G401.6 (cell line): Measurements from ENCODE around the gene ATOH1.

Source experiments
- FAIRE-seq: peaks from 2 replicates; lab custom pipeline; 2012; peaks lifted over from hg19 to GRCh38; lab: Jason Lieb, UNC

ATOH1 gene

GRCh38 chr4:93834249-93835066 lies 5.9 kb downstream of the ATOH1 start:
- FAIRE-seq, result no peak

GRCh38 chr4:93835929-93836328 lies 7.4 kb downstream of the ATOH1 start:
- no peak for FAIRE-seq

DNA sequence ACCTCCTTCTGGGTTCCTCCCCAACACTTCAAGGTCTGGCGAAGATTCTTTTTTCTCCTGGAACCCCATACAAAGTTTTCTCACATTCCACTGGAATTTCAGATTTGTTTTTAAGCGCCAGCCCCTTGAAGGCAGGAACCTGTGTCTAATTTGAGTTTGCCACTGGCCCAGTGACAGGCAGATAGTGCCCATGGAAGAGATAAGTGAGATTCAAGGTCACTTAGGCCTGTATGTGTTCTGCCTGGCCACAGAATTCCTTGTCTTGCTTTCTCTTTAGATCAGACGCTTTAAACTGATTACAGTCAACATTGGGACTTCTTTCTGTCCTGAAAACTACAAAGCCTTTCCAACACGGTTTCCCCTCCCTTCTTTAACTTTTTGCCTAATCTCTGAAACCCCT lies 11.2 kb downstream of the ATOH1 start:
- FAIRE-seq, result no peak

DNA sequence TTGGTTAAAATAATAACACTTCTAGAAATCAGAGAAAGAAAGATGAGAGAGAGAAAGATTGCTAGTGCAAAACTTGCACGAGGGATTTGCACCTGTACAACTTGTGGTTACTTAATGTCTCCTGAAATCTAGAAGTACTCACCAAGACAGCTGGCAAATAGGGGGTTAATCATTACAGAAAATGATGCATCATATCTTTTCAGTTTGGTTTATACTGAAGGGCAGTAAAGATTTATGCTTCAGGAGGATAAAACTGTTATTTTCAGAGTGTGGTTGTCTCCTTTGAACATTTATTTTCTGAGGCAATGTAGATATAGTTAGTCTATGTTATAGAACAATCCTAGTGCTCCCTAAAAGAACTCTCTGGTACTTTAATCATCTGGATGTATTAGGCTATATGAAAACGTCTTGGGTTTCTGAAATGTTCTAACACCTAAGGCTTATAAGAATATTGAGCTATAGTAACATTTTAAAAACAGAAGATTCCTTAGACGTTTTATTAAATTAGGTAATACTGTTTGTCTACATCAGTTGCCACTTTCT lies 13.3 kb downstream of the ATOH1 start:
- FAIRE-seq, result no peak

DNA sequence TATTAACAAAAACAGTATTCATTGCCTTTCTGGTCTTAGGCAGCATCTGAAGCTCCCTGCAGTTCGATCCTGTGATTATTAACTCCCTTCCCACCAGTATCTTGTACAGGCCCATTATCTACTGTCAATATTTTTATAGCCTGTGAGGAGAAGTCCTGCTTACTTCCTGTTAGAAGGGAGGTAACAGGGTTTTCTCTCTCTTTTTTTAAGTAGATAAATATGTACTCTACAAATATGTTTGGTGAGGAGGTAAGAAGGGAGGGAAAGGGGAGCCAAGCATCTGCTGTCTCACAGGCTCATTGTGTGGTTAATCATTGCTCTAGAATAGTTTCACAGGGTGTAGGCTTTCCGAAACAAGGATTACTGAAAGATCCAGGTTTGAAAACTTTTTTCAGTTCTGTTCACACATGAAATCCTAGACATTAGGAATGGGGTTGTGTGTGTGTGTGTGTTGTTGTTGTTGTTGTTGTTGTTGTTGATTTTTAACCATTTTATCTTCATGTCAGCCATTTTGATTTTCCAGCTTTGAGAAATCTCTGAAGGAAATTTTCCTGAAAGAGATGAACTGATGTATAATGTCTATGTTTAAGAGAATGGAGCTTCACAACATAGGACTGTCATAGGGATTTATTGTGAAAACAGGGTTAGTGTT lies 14.2 kb downstream of the ATOH1 start:
- FAIRE-seq, result no peak

GRCh38 chr4:93843772-93844171 lies 15.2 kb downstream of the ATOH1 start:
- FAIRE-seq, result no peak

GRCh38 chr4:93852680-93853079 lies 24.1 kb downstream of the ATOH1 start:
- FAIRE-seq, result no peak

GRCh38 chr4:93855926-93856325 lies 27.4 kb downstream of the ATOH1 start:
- no peak for FAIRE-seq

DNA sequence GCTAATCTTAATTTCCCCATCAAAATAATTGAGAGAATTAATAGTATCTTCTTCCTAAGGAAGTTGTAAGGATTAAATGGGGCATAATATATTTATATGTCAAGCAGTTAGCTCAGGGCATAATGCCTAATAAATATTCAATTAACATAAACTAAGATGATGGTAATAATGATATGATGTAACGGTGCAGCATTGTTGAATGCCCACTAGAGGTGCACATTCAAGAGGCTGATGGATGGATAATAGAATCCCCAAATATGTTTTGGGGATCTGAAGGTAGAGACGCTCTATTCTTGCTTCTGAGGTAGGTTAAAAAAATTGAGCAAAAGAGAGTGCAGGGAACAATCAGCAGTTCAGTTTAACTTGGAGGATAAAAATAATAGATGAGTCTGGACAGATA lies 37.1 kb downstream of the ATOH1 start:
- no peak for FAIRE-seq

GRCh38 chr4:93867416-93868001 lies 39.0 kb downstream of the ATOH1 start:
- no peak for FAIRE-seq

- FAIRE-seq, result no peak
Observed at GRCh38 chr4:93870876-93871458, 42.4 kb downstream of the ATOH1 start.

GRCh38 chr4:93876754-93877153 lies 48.2 kb downstream of the ATOH1 start:
- no peak for FAIRE-seq

GRCh38 chr4:93878566-93878965 lies 50.0 kb downstream of the ATOH1 start:
- FAIRE-seq, result no peak

DNA sequence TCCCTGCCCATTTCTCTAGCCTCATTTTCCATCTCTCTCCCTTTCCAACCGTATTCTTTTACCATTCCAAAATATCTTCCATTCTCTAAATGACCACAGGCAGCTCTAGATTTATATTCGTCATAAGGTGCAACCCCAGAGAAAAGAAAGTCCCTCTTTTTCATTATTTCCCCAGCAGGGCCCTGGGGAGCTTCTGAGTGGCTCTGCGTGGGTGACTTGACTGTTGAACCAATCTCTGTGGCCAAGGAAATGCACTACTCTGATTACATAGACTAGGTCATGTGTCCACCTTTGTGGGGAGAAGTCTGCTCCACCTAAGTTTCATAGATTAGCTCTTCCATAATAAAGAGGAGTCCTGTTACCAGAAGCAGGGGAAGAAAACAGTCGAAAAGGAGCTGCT lies 51.4 kb downstream of the ATOH1 start:
- FAIRE-seq, result no peak
